HG03095 (cell line): ENCODE measurements around the gene LPCAT3.
A peak's percentile ranks its signal among the peaks of the same experiment; 100 is the strongest.

Experiments
- ATAC-seq: cut with Tn5 transposase; IDR thresholded peaks from one replicate; pipeline ENCODE4 v1.9.1; 2021; ENCODE audit warnings: moderate library complexity; ENCODE audit not compliant: unreplicated experiment

LPCAT3 gene

GRCh38 chr12:6965026-6965661 is 53.1 kb downstream of the LPCAT3 start:
- ATAC-seq = no peak

DNA sequence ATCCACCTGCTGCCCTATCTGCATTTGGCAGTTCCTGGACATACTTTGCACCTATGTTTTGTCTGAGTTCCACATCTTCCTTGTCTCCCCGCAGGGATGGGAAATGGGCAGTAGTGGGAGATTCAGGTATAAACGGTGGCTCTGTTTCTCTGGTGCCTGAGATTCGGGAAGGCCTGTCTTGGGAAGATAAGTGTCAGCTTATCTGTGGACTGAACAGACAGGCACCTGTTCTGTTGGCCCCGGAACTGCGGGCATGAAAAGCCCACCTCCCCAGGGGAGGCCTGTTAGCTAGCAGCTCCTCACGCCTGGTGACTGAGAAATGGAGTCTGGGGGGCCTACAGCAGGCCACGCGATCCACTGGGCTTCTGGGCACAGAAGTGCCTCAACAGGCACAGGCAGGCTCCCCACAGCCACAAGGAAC is 53.7 kb downstream of the LPCAT3 start:
- ATAC-seq = no peak

DNA sequence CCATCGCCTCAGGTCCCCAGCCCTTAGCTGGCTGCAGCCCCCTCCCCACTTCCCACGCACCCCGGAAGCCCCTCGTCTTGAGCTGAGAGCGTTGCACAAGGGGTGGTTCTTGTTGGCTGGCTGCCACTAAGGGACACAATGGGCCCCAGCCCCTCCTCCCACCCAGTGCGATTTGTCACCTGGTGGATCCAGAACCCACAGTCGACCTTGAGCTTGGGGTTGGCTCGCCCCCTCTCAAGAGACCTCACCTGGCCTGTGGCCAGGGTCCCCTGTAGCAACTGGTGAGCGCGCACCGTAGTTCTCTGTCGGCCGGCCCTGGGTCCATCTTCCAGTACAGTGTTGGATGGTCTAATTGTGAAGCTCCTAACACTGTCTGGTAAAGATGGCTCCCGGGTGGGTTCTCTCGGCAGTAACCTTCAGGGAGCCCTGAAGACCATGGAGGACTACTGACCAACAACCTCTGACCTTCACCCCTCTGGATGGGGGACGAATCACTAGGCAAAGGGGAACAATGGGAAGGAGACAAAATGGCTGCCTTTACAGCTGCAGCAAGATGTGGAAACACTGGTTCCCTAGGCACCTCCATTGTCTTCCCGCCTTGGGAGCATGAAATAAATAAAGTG is 54.4 kb downstream of the LPCAT3 start:
- ATAC-seq = no peak

DNA sequence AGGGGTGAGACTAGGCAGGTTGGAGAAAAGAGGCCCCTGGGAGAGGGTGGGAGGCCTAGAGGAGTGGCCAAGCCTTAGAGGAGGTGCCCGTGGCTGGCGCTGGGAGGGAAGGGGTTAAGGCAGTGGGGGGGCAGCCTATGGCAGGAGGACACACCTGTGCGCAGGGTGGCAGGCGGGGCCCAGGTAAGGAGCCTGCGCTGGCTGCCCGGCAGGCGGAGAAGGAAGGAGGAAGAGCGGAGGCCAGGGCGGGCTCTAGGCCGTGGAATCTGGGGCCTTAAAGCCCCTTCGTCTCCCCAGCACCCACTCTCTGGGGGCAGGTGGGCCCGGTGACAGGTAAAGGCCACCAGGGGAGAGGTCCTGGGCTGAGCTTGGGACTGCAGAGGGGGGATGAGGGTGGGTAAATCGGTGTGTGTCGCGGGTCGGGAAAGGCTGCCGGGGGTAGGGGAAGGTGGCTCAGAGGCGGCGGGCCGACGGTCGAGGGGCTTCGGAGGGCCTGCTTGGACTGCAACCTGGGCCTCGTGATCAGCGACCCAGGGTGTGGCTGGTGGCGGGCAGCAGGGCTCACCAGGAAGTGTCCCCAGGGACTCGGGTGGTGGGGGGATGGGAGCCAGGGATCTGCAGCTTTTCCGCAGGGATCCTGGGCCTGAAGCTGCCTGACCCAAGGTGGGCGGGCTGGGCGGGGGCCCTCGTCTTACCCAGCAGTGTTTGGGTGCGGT is 55.1 kb downstream of the LPCAT3 start:
- no peak for ATAC-seq

DNA sequence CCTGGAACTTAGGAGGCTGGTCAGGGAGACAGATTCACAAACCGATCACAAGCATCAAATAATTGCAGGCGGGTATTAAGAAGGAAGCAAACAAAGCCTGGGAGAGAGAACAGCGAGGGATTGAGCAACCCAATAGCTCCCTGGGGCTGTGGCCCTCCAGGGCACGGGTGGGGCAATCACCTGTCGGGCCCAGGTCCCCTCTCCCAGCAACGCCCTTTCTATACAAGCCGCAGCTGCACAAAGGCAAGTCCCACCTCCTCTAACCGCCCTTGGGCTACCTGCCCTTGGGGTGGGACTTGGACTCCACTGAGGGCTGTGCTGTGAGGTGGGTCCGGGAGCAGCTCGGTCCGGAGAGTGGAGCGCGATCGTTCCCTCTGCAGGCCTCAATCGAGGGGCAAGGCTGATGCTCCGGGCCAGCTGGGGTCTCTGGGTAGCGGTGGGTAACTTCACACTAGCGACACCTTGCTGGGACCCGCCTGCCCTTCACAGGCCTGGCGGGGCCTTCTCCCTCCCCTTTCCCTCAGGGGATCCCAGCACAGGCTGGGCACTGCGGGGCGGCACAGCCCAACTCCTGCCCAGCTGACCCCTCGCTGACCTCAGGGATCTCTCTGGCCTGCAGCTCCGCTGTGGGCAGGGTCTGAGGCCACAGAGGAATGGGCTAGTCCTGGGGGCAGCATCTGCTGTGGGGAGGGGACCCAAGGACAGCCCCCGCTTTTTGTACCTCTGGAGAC is 55.8 kb downstream of the LPCAT3 start:
- no peak for ATAC-seq

- no peak for ATAC-seq
These were observed 56.5 kb downstream of the LPCAT3 start for GRCh38 chr12:6961695-6962284.

- no peak for ATAC-seq
These were observed 57.0 kb downstream of the LPCAT3 start for GRCh38 chr12:6961278-6961694.

DNA sequence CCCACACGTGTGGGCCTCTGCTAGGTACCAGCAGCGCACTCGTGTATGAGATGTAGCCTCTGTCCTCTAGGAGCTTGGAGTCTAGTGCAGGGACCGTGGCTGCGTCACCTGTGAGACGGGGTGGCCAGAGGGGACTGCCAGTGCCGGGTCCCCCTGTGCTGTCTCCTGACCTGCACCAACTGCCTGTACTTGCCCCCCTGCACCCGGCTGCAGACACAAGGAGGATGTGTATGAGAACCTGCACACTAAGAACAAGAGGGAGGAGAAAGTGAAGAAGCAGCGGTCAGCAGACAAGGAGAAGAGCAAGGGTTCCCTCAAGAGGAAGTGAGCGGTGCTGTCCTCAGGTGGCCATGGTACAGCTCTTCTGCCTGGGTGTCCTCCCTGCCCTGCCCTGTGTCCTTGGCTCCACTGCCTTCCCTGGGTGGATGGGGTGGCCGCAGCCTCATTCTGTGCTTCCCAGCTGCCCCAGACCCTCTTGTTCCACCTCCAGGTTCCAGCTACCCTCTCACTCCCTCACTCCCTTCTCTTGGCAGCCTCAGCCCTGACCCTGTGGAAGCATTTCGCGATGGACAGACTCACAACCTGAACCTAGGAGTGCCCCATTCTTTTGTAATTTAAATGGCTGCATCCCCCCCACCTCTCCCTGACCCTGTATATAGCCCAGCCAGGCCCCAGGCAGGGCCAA is 57.5 kb downstream of the LPCAT3 start:
- no peak for ATAC-seq

DNA sequence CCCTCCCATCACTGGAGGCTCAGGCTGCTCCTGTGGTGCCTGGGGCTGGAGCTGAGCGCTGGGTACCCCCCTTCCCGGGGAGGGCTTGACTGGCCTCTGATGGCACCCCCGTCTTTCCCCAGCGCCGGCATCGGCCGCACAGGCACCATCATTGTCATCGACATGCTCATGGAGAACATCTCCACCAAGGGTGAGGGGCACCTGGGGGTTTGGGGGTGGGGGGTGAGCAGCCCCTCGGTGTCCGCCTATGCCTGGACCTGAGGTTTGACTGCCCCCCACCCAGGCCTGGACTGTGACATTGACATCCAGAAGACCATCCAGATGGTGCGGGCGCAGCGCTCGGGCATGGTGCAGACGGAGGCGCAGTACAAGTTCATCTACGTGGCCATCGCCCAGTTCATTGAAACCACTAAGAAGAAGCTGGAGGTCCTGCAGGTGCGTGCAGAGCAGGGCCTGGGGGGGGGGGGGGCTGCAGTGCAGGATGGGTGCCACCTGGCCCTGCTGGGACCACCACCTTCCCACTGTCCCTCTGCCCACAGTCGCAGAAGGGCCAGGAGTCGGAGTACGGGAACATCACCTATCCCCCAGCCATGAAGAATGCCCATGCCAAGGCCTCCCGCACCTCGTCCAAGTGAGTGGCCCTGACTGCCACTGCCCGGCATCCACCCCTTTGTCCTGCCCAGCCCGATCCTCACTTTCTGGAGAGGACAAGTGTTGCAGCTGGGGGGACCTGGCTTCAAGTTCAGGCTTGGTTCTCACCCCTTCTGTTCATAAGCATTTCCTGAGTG is 58.3 kb downstream of the LPCAT3 start:
- ATAC-seq = no peak

- ATAC-seq = peak; percentile 45
These were observed 59.0 kb downstream of the LPCAT3 start for GRCh38 chr12:6959058-6959804.

GRCh38 chr12:6958609-6959057 is 59.6 kb downstream of the LPCAT3 start:
- no peak for ATAC-seq

GRCh38 chr12:6957741-6958608 is 60.3 kb downstream of the LPCAT3 start:
- ATAC-seq = no peak

- ATAC-seq = no peak
These were observed 61.0 kb downstream of the LPCAT3 start for GRCh38 chr12:6957151-6957701.

DNA sequence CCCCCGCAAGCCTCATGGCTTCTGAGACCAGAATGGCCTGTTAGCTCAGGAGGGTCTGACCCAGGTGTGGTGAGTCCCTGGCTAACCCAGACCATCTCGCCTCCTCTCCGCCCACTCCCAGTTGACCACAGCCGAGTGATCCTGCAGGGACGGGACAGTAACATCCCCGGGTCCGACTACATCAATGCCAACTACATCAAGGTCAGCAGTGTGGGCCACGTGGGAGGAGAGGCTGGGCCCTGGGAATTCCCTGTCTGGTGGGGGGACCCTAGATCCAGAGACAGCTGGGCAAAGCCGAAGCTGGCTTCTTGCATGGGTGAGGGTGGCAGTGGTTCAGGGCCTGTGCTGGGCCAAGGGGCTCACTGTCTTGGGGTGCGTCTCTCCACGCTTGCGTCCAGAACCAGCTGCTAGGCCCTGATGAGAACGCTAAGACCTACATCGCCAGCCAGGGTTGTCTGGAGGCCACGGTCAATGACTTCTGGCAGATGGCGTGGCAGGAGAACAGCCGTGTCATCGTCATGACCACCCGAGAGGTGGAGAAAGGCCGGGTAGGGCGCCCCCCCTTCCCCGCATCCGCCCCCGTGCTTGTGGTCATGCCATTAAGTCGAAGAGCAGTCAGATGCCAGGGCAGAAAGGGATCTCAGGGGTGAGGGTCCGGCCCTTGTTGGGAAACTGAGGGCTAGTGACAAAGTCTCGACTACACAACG is 62.1 kb downstream of the LPCAT3 start:
- no peak for ATAC-seq

GRCh38 chr12:6955108-6956020 is 62.9 kb downstream of the LPCAT3 start:
- ATAC-seq = no peak
